BJ (cell line): ENCODE data around the gene STK16. TPM values are rescaled to one million over a fixed set of nuclear protein-coding genes. Genes with fewer than 3 reads are reported as not detected.

Source experiments
- CTCF ChIA-PET: fragments of 350-600 bp; formaldehyde crosslinking; extraction: SDS; loops from one replicate; lab custom pipeline; 2021; ENCODE audit warnings: antibody characterized with exemption, inconsistent platforms; lab: Yijun Ruan, JAX
- POLR2A ChIA-PET: fragments of 300-600 bp; sonication (Branson Sonifier 250); formaldehyde crosslinking; extraction: SDS; loops from one replicate; lab custom pipeline; 2021; ENCODE audit warnings: antibody characterized with exemption; lab: Charles Lee
- DNase-seq: peaks from one replicate; pipeline ENCODE4 v3.0.0-alpha.2; 2011; ENCODE audit warnings: low read depth
- H3K27me3 ChIP-seq: 2 replicates; pipeline ENCODE4 v1.6.0; 2011; ENCODE audit warnings: low read length; ENCODE audit not compliant: control insufficient read depth, insufficient read depth
- H3K36me3 ChIP-seq: 2 replicates; pipeline ENCODE4 v1.5.1; 2011; ENCODE audit warnings: low read length; ENCODE audit not compliant: control insufficient read depth, insufficient read depth
- H3K4me3 ChIP-seq: 2 replicates; pipeline ENCODE4 v1.5.1; 2011; ENCODE audit warnings: low read depth, mild to moderate bottlenecking, control low read depth, low read length
- polyA plus RNA-seq: library from polyadenylated mRNA; depleted of rRNA; stranded (reverse); fragments of >200 nt; gene quantifications from 2 replicates; pipeline ENCODE4 v1.2.3, GENCODE V29; 2011
- TF ChIP-seq, protein P1 (sequence below): IDR thresholded peaks from 2 replicates; pipeline ENCODE4 v1.5.1; 2011; ENCODE audit warnings: low read depth, mild to moderate bottlenecking, control low read depth, inconsistent platforms, low read length, moderate library complexity; ENCODE audit not compliant: insufficient read depth

Gene STK16
- polyA plus RNA-seq, 1 experiment, result 64.2 TPM

DNA sequence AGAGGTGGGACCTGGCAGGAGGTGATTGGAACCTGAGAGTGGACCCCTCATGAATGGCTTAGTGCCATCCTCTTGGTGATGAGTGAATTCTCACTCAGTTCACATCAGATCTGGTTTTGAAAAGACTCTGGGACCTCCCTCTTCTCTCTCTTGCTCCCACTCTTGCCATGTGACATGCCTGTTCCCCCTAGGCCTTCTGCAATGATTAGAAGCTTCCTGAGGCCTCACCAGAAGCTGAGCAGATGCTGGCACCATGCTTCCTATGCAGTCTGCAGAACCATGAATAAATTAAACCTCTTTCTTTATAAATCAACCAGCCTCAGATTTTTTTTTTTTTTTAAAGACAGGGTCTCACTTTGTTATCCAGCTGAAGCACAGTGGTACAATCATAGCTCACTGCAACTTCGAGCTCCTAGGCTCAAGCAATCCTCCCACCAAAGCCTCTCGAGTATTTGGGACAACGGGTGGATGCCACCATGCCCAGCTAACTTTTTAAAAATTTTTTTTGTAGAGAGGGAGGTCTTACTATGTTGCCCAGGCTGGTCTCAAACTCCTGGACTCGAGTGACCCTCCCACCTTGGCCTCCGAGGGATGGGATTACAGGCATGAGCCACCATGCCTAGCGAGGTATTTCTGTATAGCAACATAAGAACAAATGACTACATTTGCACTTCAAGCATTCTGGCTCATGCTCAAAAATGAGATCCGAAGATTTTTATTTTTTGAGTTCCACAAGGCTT, 40.7 kb upstream of the STK16 start:
- ChIA-PET CTCF (interaction anchor here (1.1 kb wide), 1 partner anchor 90 kb away, joined by 3 read pairs; no protein-coding TSS in a partner anchor), POLR2A (no interaction called here)
- DNase-seq, result no peak
- TF ChIP-seq, protein P1, sequence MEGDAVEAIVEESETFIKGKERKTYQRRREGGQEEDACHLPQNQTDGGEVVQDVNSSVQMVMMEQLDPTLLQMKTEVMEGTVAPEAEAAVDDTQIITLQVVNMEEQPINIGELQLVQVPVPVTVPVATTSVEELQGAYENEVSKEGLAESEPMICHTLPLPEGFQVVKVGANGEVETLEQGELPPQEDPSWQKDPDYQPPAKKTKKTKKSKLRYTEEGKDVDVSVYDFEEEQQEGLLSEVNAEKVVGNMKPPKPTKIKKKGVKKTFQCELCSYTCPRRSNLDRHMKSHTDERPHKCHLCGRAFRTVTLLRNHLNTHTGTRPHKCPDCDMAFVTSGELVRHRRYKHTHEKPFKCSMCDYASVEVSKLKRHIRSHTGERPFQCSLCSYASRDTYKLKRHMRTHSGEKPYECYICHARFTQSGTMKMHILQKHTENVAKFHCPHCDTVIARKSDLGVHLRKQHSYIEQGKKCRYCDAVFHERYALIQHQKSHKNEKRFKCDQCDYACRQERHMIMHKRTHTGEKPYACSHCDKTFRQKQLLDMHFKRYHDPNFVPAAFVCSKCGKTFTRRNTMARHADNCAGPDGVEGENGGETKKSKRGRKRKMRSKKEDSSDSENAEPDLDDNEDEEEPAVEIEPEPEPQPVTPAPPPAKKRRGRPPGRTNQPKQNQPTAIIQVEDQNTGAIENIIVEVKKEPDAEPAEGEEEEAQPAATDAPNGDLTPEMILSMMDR, result no peak
- Histone ChIP-seq H3K4me3 (no peak overlapping the region), H3K27me3 (no peaks in the 10 kb centered on the region), H3K36me3 (peaks cover 5% of the 10 kb centered on the region)

DNA sequence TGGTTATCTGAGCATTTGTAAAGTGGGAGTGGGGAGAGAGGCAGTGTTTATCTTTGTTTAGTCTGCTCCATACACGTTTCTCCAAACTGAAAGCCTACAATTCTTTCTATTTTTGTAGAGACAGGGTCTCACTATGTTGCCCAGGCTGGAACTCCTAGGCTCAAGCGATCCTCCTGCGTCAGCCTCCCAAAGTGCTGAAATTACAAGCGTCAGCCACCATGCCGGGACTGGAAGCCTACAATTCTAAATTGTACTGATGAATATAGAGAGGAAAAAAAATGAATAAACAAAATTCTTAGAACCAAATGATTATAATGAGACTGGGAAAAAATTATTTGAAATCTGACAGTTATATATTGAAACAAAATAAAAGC, 40.1 kb upstream of the STK16 start:
- TF ChIP-seq, protein P1, result no peak
- no peaks in the 10 kb centered on the region for H3K27me3 ChIP-seq
- DNase-seq, result no peak
- H3K4me3 ChIP-seq, result no peak overlapping the region
- POLR2A ChIA-PET, result no interaction called here
- CTCF ChIA-PET, result interaction anchor here (1.2 kb wide), 1 partner anchor 90 kb away, joined by 5 read pairs; no protein-coding TSS in a partner anchor
- peaks cover 6% of the 10 kb centered on the region for H3K36me3 ChIP-seq

DNA sequence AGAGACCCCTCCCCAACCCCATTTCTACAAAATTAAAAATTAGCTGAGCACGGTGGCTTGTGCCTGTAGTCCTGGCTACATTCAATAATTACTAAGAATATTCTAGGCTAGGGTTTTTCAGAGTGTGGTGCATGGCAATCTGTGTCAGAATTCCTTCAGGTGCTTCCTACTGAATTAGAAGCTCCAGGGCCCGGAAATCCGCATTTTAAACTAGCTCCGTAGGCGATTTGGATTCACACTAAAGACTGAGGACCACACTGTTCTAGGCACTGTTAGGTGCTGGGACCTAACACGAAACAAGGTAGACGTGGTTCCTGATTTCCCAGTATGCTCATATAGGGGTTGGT, 39.3 kb upstream of the STK16 start:
- H3K27me3 ChIP-seq, result no peaks in the 10 kb centered on the region
- H3K36me3 ChIP-seq, result peaks cover 9% of the 10 kb centered on the region
- CTCF ChIA-PET, result interaction anchor here (0.9 to 2.0 kb wide), 10 partner anchors 10 to 211 kb away, joined by 3 to 7 read pairs (median 4); partner anchors contain the start of genes CNPPD1, GLB1L and STK16
- H3K4me3 ChIP-seq, result peak overlapping the region; percentile 47
- TF ChIP-seq, protein P1, result no peak
- POLR2A ChIA-PET, result interaction anchor here (0.6 to 1.4 kb wide), 2 partner anchors 29 to 46 kb away, joined by 4 read pairs; partner anchors contain the start of genes CNPPD1 and NHEJ1
- DNase-seq, result no peak

GRCh38 chr2:219206328-219207133, 38.7 kb upstream of the STK16 start, which contains the start of gene ZFAND2B:
Gene ZFAND2B (plus strand): TSS chr2:219206782. CDS start chr2:219206988, 206 bp downstream.
- ChIA-PET CTCF (interaction anchor here (0.6 to 3.6 kb wide), 13 partner anchors 10 to 212 kb away, joined by 3 to 15 read pairs (median 4); partner anchors contain the start of genes CNPPD1, GLB1L and STK16), POLR2A (interaction anchor here (0.6 to 1.4 kb wide), 4 partner anchors 13 to 181 kb away, joined by 3 to 4 read pairs (median 4); partner anchors contain the start of genes ABCB6, CNPPD1, DNPEP and NHEJ1)
- peak; percentile 55 for DNase-seq
- H3K4me3 ChIP-seq, result peak within 1 kb of the TSS; percentile 63
- TF ChIP-seq, protein P1, result 0 out of 2 replicates have a peak, but pooled peaks have one; percentile 11
- peaks cover 10% of the 10 kb centered on the region for H3K36me3 ChIP-seq
- no peaks in the 10 kb centered on the region for H3K27me3 ChIP-seq
